Neural cell (in vitro differentiated cells): Measurements from ENCODE around the gene FLOT2. TPM values are rescaled to one million over a fixed set of nuclear protein-coding genes. Genes with fewer than 3 reads are reported as not detected.

ENCODE experiments used
- H2AFZ ChIP-seq: fragments of 200-600, 300-800 bp; sonication (generic), shearing (Covaris generic); 2 replicates; pipeline ENCODE4 v1.6.0; 2014; ENCODE audit warnings: low read depth, mild to moderate bottlenecking, antibody characterized with exemption, low read length, moderate library complexity
- H3F3A ChIP-seq: fragments of 200-600 bp; shearing (Covaris generic); 2 replicates; pipeline ENCODE4 v1.6.1; 2016; ENCODE audit warnings: mild to moderate bottlenecking, moderate library complexity, mixed read lengths, antibody characterized with exemption, low read length; ENCODE audit not compliant: insufficient read depth, poor library complexity, severe bottlenecking
- H3K27ac ChIP-seq: fragments of 200-600, 300-800 bp; sonication (generic), shearing (Covaris generic); 2 replicates; pipeline ENCODE4 v1.5.1; 2014; ENCODE audit warnings: mild to moderate bottlenecking, low read length, moderate library complexity
- H3K27me3 ChIP-seq: fragments of 300-800, 200-600 bp; sonication (generic), shearing (Covaris generic); 2 replicates; pipeline ENCODE4 v1.6.0; 2014; ENCODE audit warnings: mild to moderate bottlenecking, low read depth, low read length, moderate library complexity; ENCODE audit not compliant: insufficient read depth
- H3K36me3 ChIP-seq: fragments of 300-800, 200-600 bp; sonication (generic), shearing (Covaris generic); 2 replicates; pipeline ENCODE4 v1.5.1; 2014; ENCODE audit warnings: mild to moderate bottlenecking, antibody characterized with exemption, low read length, moderate library complexity; ENCODE audit not compliant: insufficient read depth
- H3K4me2 ChIP-seq: fragments of 300-800, 200-600 bp; sonication (generic), shearing (Covaris generic); 2 replicates; pipeline ENCODE4 v1.6.0; 2014; ENCODE audit warnings: mild to moderate bottlenecking, low read length
- H3K4me3 ChIP-seq: fragments of 300-800, 200-600 bp; sonication (generic), shearing (Covaris generic); 2 replicates; pipeline ENCODE4 v1.5.1; 2014; ENCODE audit warnings: mild to moderate bottlenecking, low read length, moderate library complexity
- H3K79me2 ChIP-seq: fragments of 200-600 bp; shearing (Covaris generic); replicated peaks from 2 replicates; pipeline ENCODE4 v1.6.0; 2014; ENCODE audit warnings: mild to moderate bottlenecking, low read length, moderate library complexity; ENCODE audit not compliant: insufficient read depth
- H3K9ac ChIP-seq: fragments of 300-800, 200-600 bp; sonication (generic), shearing (Covaris generic); 2 replicates; pipeline ENCODE4 v1.6.1; 2016; ENCODE audit warnings: mild to moderate bottlenecking, low read length, mixed read lengths
- H3K9me2 ChIP-seq: fragments of 200-600 bp; shearing (Covaris generic); 2 replicates; pipeline ENCODE4 v1.6.1; 2016; ENCODE audit warnings: mild to moderate bottlenecking, low read length, mixed read lengths; ENCODE audit not compliant: insufficient read depth
- H3K9me3 ChIP-seq: fragments of 200-600, 300-800 bp; sonication (generic), shearing (Covaris generic); 2 replicates; pipeline ENCODE4 v1.6.1; 2016; ENCODE audit warnings: mild to moderate bottlenecking, mixed run types, low read length, moderate library complexity, mixed read lengths
- H4K20me1 ChIP-seq: fragments of 200-600 bp; shearing (Covaris generic); 2 replicates; pipeline ENCODE4 v1.6.1; 2016; ENCODE audit warnings: mild to moderate bottlenecking, mixed run types; ENCODE audit not compliant: insufficient read depth
- CTCF ChIP-seq: fragments of 450-650 bp; IDR thresholded peaks from 2 replicates; pipeline ENCODE4 v1.5.1; 2014; ENCODE audit warnings: antibody characterized with exemption, mild to moderate bottlenecking, moderate library complexity; ENCODE audit not compliant: poor library complexity, severe bottlenecking
- EP300 ChIP-seq: fragments of 450-650 bp; conservative IDR thresholded peaks from 2 replicates; pipeline ENCODE4 v1.6.1; 2014; ENCODE audit warnings: antibody characterized with exemption, mild to moderate bottlenecking, moderate library complexity; ENCODE audit not compliant: poor library complexity, severe bottlenecking
- EZH2 ChIP-seq: fragments of 200-600, 300-800 bp; shearing (Covaris generic), sonication (generic); IDR thresholded peaks from 2 replicates; pipeline ENCODE4 v1.6.1; 2014; ENCODE audit warnings: antibody characterized with exemption, low read length, borderline replicate concordance, mild to moderate bottlenecking; ENCODE audit not compliant: insufficient read depth, poor library complexity, severe bottlenecking
- MXI1 ChIP-seq: fragments of 450-650 bp; conservative IDR thresholded peaks from 2 replicates; pipeline ENCODE4 v1.6.1; 2014; ENCODE audit warnings: antibody characterized with exemption, mild to moderate bottlenecking; ENCODE audit not compliant: poor library complexity, severe bottlenecking
- POLR2AphosphoS5 ChIP-seq: IDR thresholded peaks from 2 replicates; pipeline ENCODE4 v1.6.1; 2012
- RAD21 ChIP-seq: fragments of 450-650 bp; conservative IDR thresholded peaks from 2 replicates; pipeline ENCODE4 v1.6.1; 2014; ENCODE audit warnings: antibody characterized with exemption, mild to moderate bottlenecking, moderate library complexity
- REST ChIP-seq: IDR thresholded peaks from 2 replicates; pipeline ENCODE4 v1.6.1; 2012; ENCODE audit warnings: borderline replicate concordance
- SMC3 ChIP-seq: fragments of 450-650 bp; conservative IDR thresholded peaks from 2 replicates; pipeline ENCODE4 v1.6.1; 2014; ENCODE audit warnings: antibody characterized with exemption, mild to moderate bottlenecking, moderate library complexity; ENCODE audit not compliant: poor library complexity
- TAF1 ChIP-seq: IDR thresholded peaks from 2 replicates; pipeline ENCODE4 v1.6.1; 2012; ENCODE audit warnings: low read depth
- polyA plus RNA-seq: library from polyadenylated mRNA; depleted of rRNA; stranded (reverse); fragments of >200 nt; gene quantifications from 2 replicates; pipeline ENCODE4 v1.2.3, GENCODE V29; 2014

FLOT2 gene
- polyA plus RNA-seq, 1 donor from 2014 or later = 27.5 TPM

- H3K27ac ChIP-seq = no peak overlapping the region
- H3K4me2 ChIP-seq = no peak overlapping the region
- no peaks in the 10 kb centered on the region for H3K9me3 ChIP-seq
- H3K9ac ChIP-seq = no peak overlapping the region
- H2AFZ ChIP-seq = no peak overlapping the region
- H3K36me3 ChIP-seq = peaks cover 3% of the 10 kb centered on the region
- no peak for TF ChIP-seq EP300
- TF ChIP-seq EZH2 = no peak
- TF ChIP-seq REST = no peak
- TF ChIP-seq POLR2AphosphoS5 = no peak
- no peak for TF ChIP-seq RAD21
- TF ChIP-seq MXI1 = no peak
- TF ChIP-seq CTCF = no peak
- no peak for TF ChIP-seq SMC3
- no peak for TF ChIP-seq TAF1
- no peaks in the 10 kb centered on the region for H3K9me2 ChIP-seq
- no peaks in the 10 kb centered on the region for H4K20me1 ChIP-seq
- H3K4me3 ChIP-seq = no peak overlapping the region
- H3K27me3 ChIP-seq = no peaks in the 10 kb centered on the region
- no peaks in the 10 kb centered on the region for H3F3A ChIP-seq
- H3K79me2 ChIP-seq = no peaks in the 10 kb centered on the region
Observed at GRCh38 chr17:28911411-28912045, 14.0 kb upstream of the FLOT2 start.

- no peak overlapping the region for H3K4me3 ChIP-seq
- no peaks in the 10 kb centered on the region for H3K9me3 ChIP-seq
- H3K27me3 ChIP-seq = no peaks in the 10 kb centered on the region
- no peak overlapping the region for H3K27ac ChIP-seq
- no peak overlapping the region for H3K4me2 ChIP-seq
- no peaks in the 10 kb centered on the region for H3K79me2 ChIP-seq
- TF ChIP-seq EZH2 (no peak), MXI1 (no peak), TAF1 (no peak), RAD21 (no peak), REST (no peak), EP300 (no peak), CTCF (no peak), SMC3 (no peak), POLR2AphosphoS5 (no peak)
- H3K9me2 ChIP-seq = no peaks in the 10 kb centered on the region
- H3K36me3 ChIP-seq = peaks cover 3% of the 10 kb centered on the region
- no peak overlapping the region for H2AFZ ChIP-seq
- H3F3A ChIP-seq = no peaks in the 10 kb centered on the region
- no peak overlapping the region for H3K9ac ChIP-seq
- H4K20me1 ChIP-seq = no peaks in the 10 kb centered on the region
Observed at GRCh38 chr17:28910534-28910933, 13.0 kb upstream of the FLOT2 start.
